Measurements from ENCODE around the gene RIN1. TPM values are rescaled to one million over a fixed set of nuclear protein-coding genes. Genes with fewer than 3 reads are reported as not detected.
A peak's percentile ranks its signal among the peaks of the same experiment; 100 is the strongest.
"Not testable (repeated sequence)": the region's sequence is repeated elsewhere in the genome, so short reads cannot be mapped to it uniquely, and the experiment has no call there.

Gene RIN1
- total RNA-seq, 1 donor from 2014 or later: 6.4 TPM

DNA sequence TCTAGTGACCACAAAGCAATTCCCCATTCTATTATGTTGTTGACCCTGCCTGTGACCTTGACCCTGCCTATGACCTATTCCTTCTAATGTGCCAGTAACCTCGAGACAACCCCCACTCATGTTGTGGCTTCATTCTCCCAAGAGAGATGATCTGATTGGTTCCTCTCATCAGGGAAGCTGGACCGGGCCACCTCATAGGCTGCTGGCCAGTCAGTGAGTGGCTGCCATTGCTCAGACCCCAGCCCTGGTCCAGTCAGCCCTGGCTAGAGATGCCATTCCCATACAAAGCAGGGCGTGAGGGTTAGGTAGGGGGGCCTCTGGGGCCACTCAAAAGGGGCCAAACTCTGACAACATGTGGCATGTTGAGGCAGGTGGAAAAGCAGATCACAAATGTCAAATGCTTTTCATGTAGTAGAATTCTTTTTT, 23.4 kb upstream of the RIN1 start:
- DNase-seq (ENCODE audit: low read depth, low spot score): no peak

DNA sequence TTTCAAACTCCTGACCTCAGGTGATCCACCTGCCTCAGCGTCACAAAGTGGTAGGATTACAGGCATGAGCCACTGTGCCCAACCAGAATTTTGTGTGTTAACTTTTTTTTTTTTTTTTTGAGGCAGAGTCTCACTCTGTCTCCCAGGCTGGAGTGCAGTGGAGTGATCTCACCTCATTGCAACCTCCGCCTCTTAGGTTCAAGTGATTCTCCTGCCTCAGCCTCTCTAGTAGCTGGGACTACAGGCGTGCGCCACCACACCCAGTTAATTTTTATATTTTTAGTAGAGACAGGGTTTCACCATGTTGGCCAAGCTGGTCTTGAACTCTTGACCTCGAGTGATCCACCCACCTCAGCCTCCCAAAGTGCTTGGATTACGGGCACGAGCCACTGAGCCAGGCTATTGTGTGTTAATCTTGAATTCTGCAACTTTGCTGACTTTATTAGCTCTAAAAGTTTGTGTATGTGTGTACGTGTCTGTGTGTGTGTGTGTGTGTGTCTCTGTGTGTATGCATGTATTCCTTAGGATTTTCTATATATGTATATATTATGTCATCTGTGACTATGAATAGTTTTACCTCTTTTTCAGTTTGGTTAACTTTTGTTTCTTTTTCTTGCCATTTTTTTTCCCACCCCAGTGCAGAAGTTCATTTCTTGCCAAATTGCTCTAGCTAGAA, 14.5 kb upstream of the RIN1 start:
- not testable (repeated sequence) for DNase-seq (ENCODE audit: low read depth, low spot score)

DNA sequence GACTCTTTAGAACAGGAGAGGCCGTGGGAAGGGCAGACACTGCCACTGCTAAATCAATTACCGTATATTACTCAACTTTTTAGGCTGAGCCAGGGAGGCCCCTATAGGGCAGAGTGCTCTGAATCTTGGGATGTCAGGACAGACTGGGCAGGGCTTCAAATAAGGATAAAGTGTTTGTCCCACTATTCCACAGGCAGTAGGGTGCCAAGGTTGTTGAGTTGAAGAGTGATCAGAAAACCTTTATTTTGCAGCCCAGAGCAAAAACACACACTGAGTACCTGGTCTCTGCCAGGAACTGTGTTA, 12.8 kb upstream of the RIN1 start:
- DNase-seq (ENCODE audit: low read depth, low spot score): no peak

DNA sequence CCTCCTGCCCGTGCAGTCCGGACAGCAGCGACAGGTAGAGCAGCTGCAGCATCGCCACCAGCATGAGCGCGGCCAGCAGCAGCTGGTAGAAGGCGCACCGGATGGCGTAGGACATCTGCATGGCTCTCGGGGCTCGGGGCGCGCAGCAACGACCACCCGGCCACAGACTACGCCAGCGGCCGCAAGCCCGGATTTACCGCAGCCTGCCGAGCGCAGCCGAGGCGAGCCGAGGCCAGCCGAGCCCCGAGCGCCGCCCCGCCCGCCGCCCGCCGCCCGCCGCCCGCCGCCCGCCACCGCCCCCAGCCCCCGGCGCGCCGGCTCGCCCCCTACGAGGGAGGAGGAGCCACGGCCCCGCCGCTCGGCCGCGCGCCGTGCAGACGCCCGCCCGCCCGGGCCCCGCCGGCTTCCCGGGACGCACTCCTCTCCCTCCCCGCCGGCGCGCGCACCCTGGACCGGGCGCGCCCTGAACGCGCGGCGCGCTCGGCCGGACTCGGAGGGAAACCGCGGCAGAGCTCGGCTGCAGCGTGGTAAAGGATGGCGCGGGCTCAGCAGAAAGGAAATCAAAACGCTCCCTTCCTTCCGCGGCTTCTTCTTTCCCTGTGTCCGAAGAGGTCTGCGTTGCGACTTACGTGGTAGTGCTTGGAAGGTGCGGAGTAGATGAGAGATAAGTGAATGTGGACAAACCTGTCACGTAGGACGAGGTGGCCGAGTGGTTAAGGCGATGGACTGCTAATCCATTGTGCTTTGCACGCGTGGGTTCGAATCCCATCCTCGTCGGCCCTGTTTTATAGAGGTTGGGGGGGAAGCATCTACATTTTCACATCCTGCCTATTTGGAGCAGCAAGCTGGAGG, 11.4 kb upstream of the RIN1 start, which contains the start of gene B4GAT1:
TSS of gene B4GAT1 (minus strand) at position 205 of the 852 bp plus-strand sequence. CDS start at position 121, 84 bp downstream.
- peak; percentile 71 for DNase-seq (ENCODE audit: low read depth, low spot score)

DNA sequence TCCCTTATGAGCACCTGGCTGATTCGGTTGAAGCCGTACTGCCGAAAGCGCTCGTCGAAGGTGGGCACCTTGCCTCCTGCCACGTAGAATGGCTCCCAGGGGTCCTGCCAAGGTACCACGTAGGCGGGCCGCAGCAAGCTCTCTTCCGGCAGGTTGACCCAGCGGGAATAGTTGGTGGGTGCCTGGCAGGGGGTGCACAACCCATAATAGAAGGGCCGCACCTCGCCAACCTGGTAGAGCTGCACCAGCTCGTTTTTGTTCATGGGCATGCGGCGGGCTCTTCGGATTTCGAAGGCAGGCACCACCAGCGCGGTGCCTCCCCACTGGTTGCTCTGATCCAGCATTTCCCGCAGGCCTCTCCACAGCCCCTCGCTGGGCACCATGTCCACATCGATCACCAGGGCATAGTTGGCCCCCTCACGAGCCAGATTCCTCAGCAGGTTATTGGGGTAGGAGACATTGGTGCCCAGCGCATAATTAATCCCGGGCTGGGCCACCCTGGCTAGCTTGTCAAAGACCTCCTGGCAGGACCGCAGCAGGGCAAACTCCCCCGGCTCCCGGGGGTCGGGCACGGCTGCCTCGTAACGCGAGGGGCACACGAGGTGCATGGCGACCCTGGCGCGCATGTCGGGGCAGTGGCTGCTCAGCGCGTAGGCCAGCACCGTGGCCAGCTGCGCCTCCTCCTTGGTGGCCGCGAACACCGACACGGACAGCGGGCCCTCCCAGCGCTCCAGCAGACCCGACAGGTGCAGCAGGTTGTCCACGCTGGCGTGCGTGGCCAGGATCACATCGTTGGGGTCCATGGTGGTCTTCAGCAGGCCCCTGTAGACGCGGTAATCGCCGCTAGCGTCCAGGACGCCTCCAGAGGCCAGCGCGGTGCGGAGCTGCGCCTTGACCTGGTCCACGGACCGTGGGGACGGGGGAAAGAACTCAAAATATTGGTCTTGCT, 10.5 kb upstream of the RIN1 start:
- DNase-seq (ENCODE audit: low read depth, low spot score): no peak

DNA sequence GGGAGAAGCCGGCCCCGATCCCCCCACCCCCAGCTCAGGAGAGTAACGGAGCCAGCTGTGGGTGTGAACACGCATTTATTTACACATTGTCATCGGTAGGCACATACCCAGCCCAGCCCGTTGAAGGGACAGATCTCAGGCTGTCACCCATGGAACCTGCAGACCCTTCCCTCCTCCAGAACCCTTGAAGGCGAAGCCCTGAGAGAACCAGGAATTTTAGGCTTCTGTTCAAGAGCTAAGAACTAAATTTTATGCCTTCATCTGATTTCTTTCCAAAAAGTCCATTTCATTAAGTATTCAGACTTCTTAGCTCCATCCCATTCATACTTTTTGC, 9.0 kb upstream of the RIN1 start:
- DNase-seq (ENCODE audit: low read depth, low spot score): no peak

DNA sequence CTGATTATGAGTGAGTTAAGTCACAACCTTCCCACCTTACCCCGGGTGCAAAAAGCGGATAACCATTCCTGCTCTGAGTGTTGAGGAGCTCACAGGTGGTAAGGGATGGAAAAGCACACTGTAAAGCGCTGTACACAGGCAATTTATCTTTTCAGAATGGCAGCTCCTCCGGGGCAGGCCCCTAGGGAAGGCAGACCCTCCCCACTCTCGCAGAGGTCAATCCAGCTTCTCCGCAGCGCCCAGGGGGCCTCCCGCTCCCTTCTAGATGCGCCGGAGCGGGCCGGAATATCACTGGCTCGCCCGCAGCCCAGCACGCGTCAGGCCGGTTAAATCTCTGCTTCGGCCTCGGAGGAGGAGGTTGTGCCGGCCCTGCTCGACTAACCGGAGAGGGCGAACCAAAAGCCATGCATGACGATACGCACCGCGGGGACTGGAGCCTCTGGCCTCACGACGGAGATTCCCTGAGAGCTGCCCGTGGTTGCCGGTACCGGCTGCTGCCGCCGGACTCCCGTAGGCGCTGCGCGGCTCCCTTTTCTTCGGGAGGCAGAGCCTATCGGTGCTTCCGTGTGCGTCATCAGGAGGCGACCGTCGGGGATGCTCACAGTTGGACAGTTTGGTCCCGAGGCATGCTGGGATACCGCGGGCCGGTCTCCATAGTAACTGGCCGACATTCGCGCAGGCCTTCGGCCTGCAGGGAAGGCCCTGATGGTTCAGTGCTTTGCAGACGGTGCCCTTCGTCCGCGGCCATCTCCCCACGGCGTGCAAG, 8.5 kb upstream of the RIN1 start, which contains the start of gene BRMS1:
TSS of gene BRMS1 (minus strand) at position 555 of the 766 bp plus-strand sequence. CDS start 2,870 bp downstream, outside the sequence.
- DNase-seq (ENCODE audit: low read depth, low spot score): peak; percentile 91

DNA sequence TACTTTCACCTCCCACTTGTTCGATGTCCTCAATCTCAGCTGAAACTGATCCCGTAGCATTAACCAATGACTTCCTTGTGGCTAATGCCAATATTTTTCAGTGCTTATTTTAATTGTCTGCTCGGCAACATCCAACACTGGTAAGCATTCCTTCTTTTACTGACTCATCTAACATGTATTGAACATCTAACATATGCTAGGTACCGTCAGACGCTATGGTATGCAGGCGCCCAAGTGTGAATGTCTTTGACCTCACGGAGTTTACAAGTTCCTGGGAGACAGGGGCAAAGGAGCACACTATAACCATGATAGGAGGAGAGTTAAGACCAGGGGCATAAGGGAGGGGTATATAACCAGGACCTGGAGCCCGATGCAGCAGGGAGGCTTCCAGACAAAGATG, 6.9 kb upstream of the RIN1 start:
- DNase-seq (ENCODE audit: low read depth, low spot score): no peak

DNA sequence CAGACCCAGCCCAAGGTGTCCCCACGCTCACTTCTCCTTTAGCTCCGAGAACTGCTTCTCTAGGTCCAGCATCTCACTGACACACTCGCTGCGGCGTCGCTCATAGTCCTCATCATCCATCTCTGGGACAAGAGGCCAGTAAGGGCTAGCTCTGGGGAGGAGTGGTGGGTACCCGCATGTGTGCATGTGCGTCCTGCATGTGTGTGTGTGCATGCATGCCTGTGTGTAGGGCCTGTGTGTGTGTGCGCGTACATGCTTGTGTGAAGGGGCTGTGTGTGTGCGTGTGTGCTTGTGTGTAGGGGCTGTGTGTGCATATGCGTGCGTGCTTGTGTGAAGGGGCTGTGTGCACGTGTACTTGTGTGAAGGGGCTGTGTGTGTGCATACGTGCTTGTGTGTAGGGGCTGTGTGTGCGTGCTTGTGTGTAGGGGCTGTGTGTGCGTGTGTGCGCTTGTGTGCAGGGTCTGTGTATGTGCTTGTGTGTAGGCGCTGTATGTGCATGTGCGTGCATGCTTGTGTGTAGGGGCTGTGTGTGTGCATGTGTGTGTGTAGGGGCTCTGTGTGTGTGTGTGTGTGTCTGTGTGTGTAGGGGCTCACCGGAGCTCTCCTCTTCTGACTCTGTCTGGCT, 5.4 kb upstream of the RIN1 start:
- no peak for DNase-seq (ENCODE audit: low read depth, low spot score)

DNA sequence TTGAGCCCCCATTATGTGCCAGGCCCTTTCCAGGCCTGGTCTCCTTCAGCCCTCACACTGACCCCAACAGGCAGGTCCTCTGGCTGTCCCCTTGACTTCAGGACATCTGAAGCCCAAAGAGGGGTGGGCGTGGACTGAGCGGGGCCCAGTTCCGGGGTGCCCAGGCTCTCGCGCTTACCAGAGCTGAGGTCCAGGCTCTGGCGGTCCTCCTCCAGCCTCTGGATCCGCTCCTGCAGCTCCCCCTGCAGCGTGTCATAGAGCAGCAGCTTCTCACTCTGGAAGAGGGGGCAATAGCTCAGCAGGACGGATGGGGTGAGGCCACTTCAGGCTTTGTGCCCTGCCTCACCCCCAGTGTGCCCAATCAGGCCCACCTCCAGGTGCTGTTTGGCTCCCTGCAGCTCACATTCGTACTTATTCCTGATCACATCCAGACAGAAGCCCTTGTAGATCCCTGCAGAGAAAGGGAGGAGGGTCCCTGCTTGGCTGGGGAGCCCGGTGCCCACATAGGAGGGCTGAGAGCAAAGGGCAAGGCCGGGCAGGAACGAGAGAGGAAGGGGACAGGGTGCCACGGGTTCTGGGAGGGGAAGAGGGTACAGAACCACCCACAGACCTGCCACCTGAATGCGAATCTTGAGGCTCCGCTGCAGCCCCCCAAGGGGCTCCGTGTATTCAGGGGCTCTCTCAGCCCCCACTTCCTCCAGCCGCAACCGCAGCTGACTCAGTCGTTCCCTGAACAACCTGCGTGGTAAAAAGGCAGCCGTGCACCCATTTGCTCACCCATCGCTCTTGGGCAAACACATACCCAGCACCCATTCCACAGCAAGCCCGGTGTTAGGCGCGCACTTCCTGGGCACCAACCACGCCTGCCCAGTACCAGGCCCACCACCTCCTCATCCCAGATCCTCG, 4.6 kb upstream of the RIN1 start:
- DNase-seq (ENCODE audit: low read depth, low spot score): no peak

DNA sequence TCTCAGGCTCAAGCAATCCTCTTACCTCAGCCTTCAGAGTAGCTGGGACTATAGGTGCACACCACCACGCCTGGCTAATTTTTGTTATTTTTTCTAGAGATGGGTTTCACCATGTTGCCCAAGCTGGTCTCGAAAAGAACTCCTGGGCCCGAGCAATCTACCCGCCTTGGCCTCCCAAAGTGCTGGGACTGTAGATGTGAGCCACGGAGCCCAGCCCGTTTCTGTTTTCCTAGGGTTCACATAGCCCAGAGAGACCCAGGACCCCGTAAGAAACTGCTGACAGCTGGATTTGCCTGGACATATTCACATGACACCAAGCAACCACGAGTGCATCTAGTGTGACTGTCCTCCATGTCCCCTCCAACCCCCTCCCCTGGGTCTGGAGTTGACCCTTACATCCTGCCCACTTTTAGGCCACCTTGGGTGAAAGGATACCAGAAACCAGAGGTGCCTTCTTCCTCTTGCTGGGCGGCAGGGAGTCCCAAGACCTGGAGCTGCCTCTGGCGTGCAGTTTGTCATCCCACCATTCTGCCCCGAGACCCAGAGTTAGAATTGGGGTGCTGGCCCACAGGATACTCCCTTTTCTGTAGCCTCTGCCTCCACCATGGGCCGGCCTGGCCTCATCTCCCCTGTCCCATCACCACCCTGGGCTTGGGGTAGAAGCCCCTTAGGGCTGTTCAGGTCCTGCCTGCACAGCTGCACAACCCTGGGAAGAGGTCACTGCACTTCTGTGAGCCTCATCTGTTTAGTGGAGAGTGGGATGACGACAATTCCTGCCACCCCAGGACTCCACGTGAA, 3.7 kb upstream of the RIN1 start:
- DNase-seq (ENCODE audit: low read depth, low spot score): no peak

DNA sequence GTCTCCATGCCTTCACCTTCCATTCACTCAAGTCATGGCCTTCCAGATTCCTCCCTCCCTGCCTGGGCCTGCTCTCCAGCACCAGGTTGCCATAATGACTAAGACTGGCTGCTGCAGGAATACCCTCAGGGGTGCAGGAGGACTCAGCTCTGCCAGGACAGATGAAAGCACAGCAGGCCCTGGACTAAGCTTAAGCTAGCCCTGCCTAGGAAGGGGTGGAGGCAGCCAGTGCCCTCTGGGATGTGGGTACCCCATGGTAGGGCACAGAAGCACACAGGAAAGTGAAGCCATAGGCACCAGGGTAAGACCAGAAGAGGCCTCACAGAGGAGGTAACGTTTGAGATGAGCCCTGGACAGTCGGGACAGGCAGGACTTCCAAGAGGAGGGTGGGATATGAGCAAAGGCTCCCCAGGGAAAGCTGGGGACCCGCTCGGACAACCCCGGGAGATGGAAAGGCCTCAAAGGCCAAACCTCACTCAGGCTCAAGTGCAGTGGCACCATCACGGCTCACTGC, 3.0 kb upstream of the RIN1 start:
- no peak for DNase-seq (ENCODE audit: low read depth, low spot score)

DNA sequence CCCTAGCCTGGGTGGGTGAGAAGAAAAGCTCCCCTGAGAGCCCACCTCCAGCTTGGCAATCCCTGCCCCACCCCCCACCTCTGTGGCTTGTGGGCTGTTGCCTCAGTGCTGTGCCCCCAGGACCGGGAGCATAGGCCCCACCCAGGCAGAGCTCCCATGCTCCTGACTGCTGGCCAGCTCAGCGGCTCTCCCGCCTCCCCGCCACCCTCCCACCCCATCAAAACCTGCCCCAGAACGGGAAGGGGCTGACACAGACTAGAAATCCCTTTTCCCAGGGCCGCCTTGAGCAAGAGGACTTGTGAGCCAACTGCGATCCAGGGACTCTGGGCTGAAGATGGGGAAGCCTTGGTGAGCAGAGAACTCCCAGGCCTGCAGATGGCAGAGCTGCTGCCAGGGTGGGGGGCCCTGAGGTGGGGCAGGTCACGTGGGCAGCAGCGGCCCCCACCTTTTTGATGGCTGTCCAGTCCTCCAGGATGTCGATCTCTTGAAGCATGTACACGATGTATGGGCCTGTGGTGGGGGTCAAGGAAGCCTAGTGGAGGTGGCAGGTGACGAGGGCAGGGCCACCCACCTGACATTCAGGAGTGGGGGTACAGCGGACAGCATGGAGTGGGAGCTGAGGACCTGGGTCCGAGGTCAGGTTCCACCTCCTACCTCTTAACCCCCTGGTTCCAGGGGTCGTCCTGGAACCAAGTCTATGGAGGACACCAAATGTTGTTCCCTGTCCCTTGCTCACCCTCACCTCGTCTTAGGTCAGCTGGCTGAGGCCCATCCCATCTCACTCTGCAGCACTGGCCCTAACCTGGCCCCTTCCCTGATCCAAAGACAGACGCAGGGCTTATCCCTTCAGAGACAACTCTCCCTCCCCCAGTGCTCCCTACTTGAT, 2.3 kb upstream of the RIN1 start:
- no peak for DNase-seq (ENCODE audit: low read depth, low spot score)

DNA sequence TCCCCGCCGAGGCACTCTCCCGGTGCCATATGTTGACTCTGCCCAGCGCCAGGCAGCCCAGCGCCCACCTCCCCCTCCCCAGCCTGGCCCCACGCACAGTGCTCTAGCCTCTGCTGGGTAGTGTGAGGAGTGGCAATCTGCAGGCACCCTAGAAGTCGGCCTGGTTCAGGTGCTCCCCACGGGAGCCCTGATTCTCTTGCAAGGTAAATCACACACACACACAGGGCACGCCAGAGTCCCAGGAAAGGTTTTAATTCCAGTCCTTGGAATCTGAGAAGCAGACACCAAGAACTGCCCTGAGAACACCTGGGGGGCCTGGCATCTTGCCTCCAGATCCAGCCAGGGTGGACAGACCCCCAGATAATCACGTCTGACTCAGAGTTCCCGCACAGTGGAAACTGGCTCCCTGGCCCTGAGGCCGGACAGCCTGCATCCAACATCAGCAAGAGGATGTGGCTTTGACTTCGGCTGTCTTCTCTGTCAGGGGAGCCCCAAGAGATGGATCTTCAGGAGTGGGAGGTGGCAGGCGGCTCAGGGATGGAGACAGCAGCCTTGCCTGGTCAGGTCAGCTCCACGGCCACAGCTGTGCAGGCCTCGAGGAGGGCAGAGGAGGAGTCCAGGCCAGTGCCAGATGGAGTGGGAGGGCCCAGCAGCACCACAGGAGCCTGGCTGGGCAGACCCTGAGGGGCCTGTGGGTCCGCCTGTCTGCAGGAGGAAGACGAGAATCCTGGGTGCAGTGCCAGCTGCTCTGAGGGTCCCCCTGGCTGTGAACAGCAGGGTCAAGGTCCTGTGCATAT, 1.1 kb upstream of the RIN1 start:
- no peak for DNase-seq (ENCODE audit: low read depth, low spot score)

DNA sequence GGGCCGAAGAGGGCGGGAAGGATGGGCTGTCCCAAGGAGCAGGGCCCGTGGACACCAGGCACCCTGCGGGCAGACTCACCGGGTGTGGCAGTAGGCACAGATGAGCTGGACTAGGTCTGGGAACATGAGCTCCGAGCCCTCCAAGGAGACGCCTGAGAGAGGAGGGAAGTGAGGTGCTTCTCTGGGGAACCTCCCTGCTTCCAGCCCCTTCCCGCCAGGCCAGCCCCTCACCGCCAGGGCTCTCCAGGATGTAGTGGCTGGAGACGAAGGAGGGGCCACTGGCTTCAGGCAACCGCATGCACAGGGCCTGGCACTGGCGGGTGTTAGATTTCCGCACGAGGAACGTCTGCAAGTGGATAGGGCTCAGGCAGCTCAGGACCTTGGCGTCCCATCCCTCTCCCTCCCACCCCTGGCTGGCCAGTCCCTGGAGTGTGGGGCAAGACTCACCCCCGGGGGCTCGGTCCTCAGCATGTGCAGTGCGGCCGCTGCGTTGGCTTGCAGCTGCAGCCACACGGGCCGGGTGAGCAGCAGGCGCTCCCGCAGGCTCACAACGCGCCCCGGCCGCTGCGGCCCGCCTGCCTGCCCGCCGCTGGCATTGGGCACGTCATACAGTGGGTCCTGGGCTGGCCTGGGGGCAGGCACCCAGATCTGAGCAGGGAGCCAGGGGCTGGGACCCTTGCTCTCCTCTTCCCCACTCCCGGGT, 552 bp downstream of the RIN1 start:
- DNase-seq (ENCODE audit: low read depth, low spot score): no peak

All from pulmonary artery endothelial cell (primary cell).